Measurements from ENCODE around the gene CMAS. TPM values are rescaled to one million over a fixed set of nuclear protein-coding genes. Genes with fewer than 3 reads are reported as not detected.

CMAS gene
- total and polyA plus RNA-seq, 8 donors: 23.4 to 52.0 (median 40.8) TPM

DNA sequence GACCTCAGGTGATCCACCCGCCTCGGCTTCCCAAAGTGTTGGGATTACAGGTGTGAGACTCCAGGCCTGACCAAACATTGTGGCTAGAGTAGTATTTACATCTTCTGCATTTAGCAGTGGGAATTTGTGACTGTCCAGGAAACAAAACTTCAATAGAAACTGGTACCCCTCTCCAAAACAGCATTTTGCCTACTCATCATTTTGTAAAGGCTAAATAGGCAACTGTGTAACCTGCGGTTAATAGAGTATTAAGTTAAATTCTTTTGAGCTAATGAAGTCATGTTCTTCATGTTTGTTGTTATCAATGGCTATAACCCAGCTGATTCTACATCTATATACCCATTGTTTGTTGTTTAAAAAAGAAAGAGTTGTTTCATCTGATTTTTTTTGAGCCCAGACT is 8.1 kb downstream of the CMAS start:
- peaks cover 0 to 39% of the 10 kb centered on the region in 2 donors for H3K36me3 ChIP-seq
- H3K9me3 ChIP-seq: no peaks in the 10 kb centered on the region
- TF ChIP-seq, protein P1, sequence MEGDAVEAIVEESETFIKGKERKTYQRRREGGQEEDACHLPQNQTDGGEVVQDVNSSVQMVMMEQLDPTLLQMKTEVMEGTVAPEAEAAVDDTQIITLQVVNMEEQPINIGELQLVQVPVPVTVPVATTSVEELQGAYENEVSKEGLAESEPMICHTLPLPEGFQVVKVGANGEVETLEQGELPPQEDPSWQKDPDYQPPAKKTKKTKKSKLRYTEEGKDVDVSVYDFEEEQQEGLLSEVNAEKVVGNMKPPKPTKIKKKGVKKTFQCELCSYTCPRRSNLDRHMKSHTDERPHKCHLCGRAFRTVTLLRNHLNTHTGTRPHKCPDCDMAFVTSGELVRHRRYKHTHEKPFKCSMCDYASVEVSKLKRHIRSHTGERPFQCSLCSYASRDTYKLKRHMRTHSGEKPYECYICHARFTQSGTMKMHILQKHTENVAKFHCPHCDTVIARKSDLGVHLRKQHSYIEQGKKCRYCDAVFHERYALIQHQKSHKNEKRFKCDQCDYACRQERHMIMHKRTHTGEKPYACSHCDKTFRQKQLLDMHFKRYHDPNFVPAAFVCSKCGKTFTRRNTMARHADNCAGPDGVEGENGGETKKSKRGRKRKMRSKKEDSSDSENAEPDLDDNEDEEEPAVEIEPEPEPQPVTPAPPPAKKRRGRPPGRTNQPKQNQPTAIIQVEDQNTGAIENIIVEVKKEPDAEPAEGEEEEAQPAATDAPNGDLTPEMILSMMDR (IDR thresholded peaks at IDR 0.05): no peak
- ATAC-seq (no peak), DNase-seq (no peak)
- H3K4me3 ChIP-seq: no peak overlapping the region
- no peaks in the 10 kb centered on the region for H3K27me3 ChIP-seq
- H3K4me1 ChIP-seq: no peaks in the 10 kb centered on the region
- intact Hi-C loops (cut with DNase I): no loop called here
- no peak overlapping the region for H3K27ac ChIP-seq

- Histone ChIP-seq H3K36me3 (peaks cover 0 to 64% of the 10 kb centered on the region in 2 donors), H3K9me3 (no peaks in the 10 kb centered on the region), H3K27me3 (no peaks in the 10 kb centered on the region), H3K27ac (no peak overlapping the region), H3K4me3 (no peak overlapping the region), H3K4me1 (no peaks in the 10 kb centered on the region)
- TF ChIP-seq, protein P1 (IDR thresholded peaks at IDR 0.05): no peak
- no peak for ATAC-seq
- intact Hi-C loops (cut with DNase I): no loop called here
- no peak for DNase-seq
Measured at GRCh38 chr12:22056607-22057006, 10.6 kb downstream of the CMAS start.

GRCh38 chr12:22059976-22060647 is 14.1 kb downstream of the CMAS start:
- Histone ChIP-seq H3K4me3 (no peak overlapping the region), H3K36me3 (peaks cover 0 to 89% of the 10 kb centered on the region in 2 donors), H3K27ac (no peak overlapping the region), H3K9me3 (no peaks in the 10 kb centered on the region), H3K27me3 (no peaks in the 10 kb centered on the region), H3K4me1 (no peaks in the 10 kb centered on the region)
- DNase-seq (no peak), ATAC-seq (no peak)
- intact Hi-C loops (cut with DNase I): no loop called here
- TF ChIP-seq, protein P1 (IDR thresholded peaks at IDR 0.05): no peak

DNA sequence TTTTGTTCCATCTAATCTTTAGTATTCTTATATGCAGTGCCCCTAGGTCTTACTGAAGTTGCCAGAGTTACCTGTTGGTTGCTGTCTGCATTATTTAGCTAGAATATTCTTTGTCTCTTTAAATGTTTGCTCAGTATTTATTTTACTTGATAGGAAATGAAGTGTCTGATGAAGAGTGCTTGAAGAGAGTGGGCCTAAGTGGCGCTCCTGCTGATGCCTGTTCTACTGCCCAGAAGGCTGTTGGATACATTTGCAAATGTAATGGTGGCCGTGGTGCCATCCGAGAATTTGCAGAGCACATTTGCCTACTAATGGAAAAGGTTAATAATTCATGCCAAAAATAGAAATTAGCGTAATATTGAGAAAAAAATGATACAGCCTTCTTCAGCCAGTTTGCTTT is 18.9 kb downstream of the CMAS start:
- Histone ChIP-seq H3K9me3 (no peaks in the 10 kb centered on the region), H3K27me3 (no peaks in the 10 kb centered on the region), H3K4me1 (no peaks in the 10 kb centered on the region), H3K4me3 (no peak overlapping the region), H3K27ac (no peak overlapping the region), H3K36me3 (peaks cover 0 to 52% of the 10 kb centered on the region in 2 donors)
- intact Hi-C loops (cut with DNase I): no loop called here
- no peak for DNase-seq
- TF ChIP-seq, protein P1 (IDR thresholded peaks at IDR 0.05): no peak
- ATAC-seq: peak; percentile 80

DNA sequence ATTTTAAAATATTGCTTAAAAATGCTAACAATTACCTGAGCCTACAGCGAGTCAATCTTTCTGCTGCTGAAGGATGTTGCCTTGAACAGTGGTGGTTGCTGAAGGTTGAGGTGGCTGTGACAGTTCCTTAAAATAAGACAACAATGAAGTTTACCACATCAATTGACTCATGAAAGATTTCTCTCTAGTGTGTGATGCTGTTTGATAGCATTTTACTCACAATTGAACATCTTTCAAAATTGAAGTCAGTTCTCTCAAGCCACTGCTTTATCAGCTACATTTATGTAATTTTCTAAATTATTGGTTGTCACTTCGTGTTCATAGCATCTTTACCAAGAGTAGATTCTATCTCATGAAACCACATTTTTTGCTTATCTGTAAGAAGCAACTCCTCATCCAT is 20.3 kb downstream of the CMAS start:
- intact Hi-C loops (cut with DNase I): no loop called here
- DNase-seq: no peak
- H3K36me3 ChIP-seq: peaks cover 0 to 38% of the 10 kb centered on the region in 2 donors
- H3K9me3 ChIP-seq: no peaks in the 10 kb centered on the region
- TF ChIP-seq, protein P1 (IDR thresholded peaks at IDR 0.05): no peak
- H3K27me3 ChIP-seq: no peaks in the 10 kb centered on the region
- no peaks in the 10 kb centered on the region for H3K4me1 ChIP-seq
- H3K4me3 ChIP-seq: no peak overlapping the region
- no peak for ATAC-seq
- H3K27ac ChIP-seq: no peak overlapping the region

All from left lung (tissue), 10 donors.